ENCODE data around the gene UST. TPM values are rescaled to one million over a fixed set of nuclear protein-coding genes. Genes with fewer than 3 reads are reported as not detected.

The UST gene
- polyA plus RNA-seq, 1 donor from 2014 or later, result 7.5 TPM

DNA sequence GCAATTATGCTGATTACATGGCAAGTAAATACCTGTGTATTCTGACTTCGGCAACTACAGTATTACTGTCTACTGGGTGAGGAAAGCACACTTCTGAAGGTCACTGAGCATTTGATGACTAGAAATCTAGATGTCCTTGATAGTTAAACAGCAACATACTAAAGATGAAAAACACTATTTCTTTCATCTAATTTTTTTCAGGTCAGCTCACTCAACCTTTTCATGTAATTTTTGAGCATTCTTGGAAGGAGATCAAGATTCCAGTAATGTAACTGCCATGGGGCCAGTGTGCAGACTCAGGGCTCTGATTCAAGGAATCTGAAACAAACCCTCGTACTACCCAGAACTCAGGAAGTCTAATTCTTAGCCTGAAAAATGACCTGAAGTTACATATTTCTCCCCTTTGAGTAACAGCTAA is 348.1 kb downstream of the UST start:
- Histone ChIP-seq H3K9me2 (ENCODE audit: insufficient read depth, low read length) (no peaks in the 10 kb centered on the region), H3K27me3 (ENCODE audit: insufficient read depth, low read depth, low read length) (no peaks in the 10 kb centered on the region), H3K36me3 (ENCODE audit: insufficient read depth, low read length) (no peaks in the 10 kb centered on the region), H2AFZ (ENCODE audit: low read depth, low read length) (no peak overlapping the region), H3K27ac (ENCODE audit: low read length) (no peak overlapping the region), H4K20me1 (ENCODE audit: insufficient read depth) (no peaks in the 10 kb centered on the region), H3K4me3 (ENCODE audit: low read length) (no peak overlapping the region), H3K9ac (ENCODE audit: low read length) (no peak overlapping the region), H3K79me2 (replicated peaks; ENCODE audit: insufficient read depth, low read length) (no peaks in the 10 kb centered on the region), H3K4me2 (ENCODE audit: low read length) (no peak overlapping the region), H3K9me3 (ENCODE audit: low read length) (no peaks in the 10 kb centered on the region), H3F3A (ENCODE audit: insufficient read depth, low read length, poor library complexity, severe bottlenecking) (no peaks in the 10 kb centered on the region)
- TF ChIP-seq RAD21 (conservative IDR thresholded peaks at IDR 0.05) (no peak), TAF1 (IDR thresholded peaks at IDR 0.05; ENCODE audit: low read depth) (no peak), POLR2AphosphoS5 (IDR thresholded peaks at IDR 0.05) (no peak), MXI1 (conservative IDR thresholded peaks at IDR 0.05; ENCODE audit: poor library complexity, severe bottlenecking) (no peak), EP300 (conservative IDR thresholded peaks at IDR 0.05; ENCODE audit: poor library complexity, severe bottlenecking) (no peak), EZH2 (IDR thresholded peaks at IDR 0.05; ENCODE audit: borderline replicate concordance, insufficient read depth, low read length, poor library complexity, severe bottlenecking) (no peak), SMC3 (conservative IDR thresholded peaks at IDR 0.05; ENCODE audit: poor library complexity) (no peak)
- TF ChIP-seq, protein P1, sequence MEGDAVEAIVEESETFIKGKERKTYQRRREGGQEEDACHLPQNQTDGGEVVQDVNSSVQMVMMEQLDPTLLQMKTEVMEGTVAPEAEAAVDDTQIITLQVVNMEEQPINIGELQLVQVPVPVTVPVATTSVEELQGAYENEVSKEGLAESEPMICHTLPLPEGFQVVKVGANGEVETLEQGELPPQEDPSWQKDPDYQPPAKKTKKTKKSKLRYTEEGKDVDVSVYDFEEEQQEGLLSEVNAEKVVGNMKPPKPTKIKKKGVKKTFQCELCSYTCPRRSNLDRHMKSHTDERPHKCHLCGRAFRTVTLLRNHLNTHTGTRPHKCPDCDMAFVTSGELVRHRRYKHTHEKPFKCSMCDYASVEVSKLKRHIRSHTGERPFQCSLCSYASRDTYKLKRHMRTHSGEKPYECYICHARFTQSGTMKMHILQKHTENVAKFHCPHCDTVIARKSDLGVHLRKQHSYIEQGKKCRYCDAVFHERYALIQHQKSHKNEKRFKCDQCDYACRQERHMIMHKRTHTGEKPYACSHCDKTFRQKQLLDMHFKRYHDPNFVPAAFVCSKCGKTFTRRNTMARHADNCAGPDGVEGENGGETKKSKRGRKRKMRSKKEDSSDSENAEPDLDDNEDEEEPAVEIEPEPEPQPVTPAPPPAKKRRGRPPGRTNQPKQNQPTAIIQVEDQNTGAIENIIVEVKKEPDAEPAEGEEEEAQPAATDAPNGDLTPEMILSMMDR (IDR thresholded peaks at IDR 0.05; ENCODE audit: poor library complexity, severe bottlenecking), result no peak
- TF ChIP-seq, protein P2, sequence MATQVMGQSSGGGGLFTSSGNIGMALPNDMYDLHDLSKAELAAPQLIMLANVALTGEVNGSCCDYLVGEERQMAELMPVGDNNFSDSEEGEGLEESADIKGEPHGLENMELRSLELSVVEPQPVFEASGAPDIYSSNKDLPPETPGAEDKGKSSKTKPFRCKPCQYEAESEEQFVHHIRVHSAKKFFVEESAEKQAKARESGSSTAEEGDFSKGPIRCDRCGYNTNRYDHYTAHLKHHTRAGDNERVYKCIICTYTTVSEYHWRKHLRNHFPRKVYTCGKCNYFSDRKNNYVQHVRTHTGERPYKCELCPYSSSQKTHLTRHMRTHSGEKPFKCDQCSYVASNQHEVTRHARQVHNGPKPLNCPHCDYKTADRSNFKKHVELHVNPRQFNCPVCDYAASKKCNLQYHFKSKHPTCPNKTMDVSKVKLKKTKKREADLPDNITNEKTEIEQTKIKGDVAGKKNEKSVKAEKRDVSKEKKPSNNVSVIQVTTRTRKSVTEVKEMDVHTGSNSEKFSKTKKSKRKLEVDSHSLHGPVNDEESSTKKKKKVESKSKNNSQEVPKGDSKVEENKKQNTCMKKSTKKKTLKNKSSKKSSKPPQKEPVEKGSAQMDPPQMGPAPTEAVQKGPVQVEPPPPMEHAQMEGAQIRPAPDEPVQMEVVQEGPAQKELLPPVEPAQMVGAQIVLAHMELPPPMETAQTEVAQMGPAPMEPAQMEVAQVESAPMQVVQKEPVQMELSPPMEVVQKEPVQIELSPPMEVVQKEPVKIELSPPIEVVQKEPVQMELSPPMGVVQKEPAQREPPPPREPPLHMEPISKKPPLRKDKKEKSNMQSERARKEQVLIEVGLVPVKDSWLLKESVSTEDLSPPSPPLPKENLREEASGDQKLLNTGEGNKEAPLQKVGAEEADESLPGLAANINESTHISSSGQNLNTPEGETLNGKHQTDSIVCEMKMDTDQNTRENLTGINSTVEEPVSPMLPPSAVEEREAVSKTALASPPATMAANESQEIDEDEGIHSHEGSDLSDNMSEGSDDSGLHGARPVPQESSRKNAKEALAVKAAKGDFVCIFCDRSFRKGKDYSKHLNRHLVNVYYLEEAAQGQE (IDR thresholded peaks at IDR 0.05; ENCODE audit: borderline replicate concordance), result no peak

DNA sequence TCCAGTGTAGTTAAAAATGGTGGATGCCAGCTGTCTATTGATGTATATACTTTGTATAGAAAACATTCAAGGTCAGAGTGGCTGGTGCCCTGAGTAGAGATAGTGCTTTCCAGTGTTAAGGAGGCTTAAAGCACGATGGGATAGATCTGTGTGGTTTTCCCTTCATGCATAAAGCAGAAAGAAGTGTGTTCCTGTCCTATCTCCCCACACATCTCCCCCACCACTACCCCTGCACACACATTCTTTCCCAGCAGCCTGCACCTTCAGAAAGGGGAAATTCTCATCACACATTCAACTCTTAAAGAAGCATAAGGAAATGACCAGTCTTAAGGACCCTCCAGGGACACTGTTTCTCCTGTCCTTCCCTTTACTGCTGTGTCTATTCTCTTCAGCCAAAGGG is 349.0 kb downstream of the UST start:
- H3K27ac ChIP-seq (ENCODE audit: low read length), result no peak overlapping the region
- no peaks in the 10 kb centered on the region for H3K9me3 ChIP-seq (ENCODE audit: low read length)
- H3K4me3 ChIP-seq (ENCODE audit: low read length), result no peak overlapping the region
- no peaks in the 10 kb centered on the region for H3K79me2 ChIP-seq (replicated peaks; ENCODE audit: insufficient read depth, low read length)
- H3K4me2 ChIP-seq (ENCODE audit: low read length), result no peak overlapping the region
- TF ChIP-seq POLR2AphosphoS5 (IDR thresholded peaks at IDR 0.05) (no peak), MXI1 (conservative IDR thresholded peaks at IDR 0.05; ENCODE audit: poor library complexity, severe bottlenecking) (no peak), EP300 (conservative IDR thresholded peaks at IDR 0.05; ENCODE audit: poor library complexity, severe bottlenecking) (no peak), RAD21 (conservative IDR thresholded peaks at IDR 0.05) (no peak), EZH2 (IDR thresholded peaks at IDR 0.05; ENCODE audit: borderline replicate concordance, insufficient read depth, low read length, poor library complexity, severe bottlenecking) (no peak), TAF1 (IDR thresholded peaks at IDR 0.05; ENCODE audit: low read depth) (no peak), SMC3 (conservative IDR thresholded peaks at IDR 0.05; ENCODE audit: poor library complexity) (no peak)
- TF ChIP-seq, protein P2 (IDR thresholded peaks at IDR 0.05; ENCODE audit: borderline replicate concordance), result no peak
- TF ChIP-seq, protein P1 (IDR thresholded peaks at IDR 0.05; ENCODE audit: poor library complexity, severe bottlenecking), result no peak
- H3F3A ChIP-seq (ENCODE audit: insufficient read depth, low read length, poor library complexity, severe bottlenecking), result no peaks in the 10 kb centered on the region
- no peaks in the 10 kb centered on the region for H3K27me3 ChIP-seq (ENCODE audit: insufficient read depth, low read depth, low read length)
- no peaks in the 10 kb centered on the region for H3K36me3 ChIP-seq (ENCODE audit: insufficient read depth, low read length)
- no peak overlapping the region for H3K9ac ChIP-seq (ENCODE audit: low read length)
- H4K20me1 ChIP-seq (ENCODE audit: insufficient read depth), result no peaks in the 10 kb centered on the region
- H2AFZ ChIP-seq (ENCODE audit: low read depth, low read length), result no peak overlapping the region
- no peaks in the 10 kb centered on the region for H3K9me2 ChIP-seq (ENCODE audit: insufficient read depth, low read length)
